Body of pancreas (tissue), 4 donors: Measurements from ENCODE around the gene MDH1.

Experiments used
- POLR2A ChIP-seq, 3 donors: fragments of 450-650 bp; IDR thresholded peaks; one replicate each; pipeline ENCODE4 v1.6.1; 2016; ENCODE audit warnings: antibody characterized with exemption in 3 of 3, mild to moderate bottlenecking in 2 of 3
- TF ChIP-seq, protein P1 (sequence below), 7 experiments: fragments of 450-650 bp in 4 of 7; fragments of 200-600 bp in 3 of 7; sonication (generic) in 3 of 7; IDR thresholded peaks; one replicate each; pipeline ENCODE4 v1.5.1; 2016 to 2019; ENCODE audit warnings: antibody characterized with exemption in 7 of 7

- TF ChIP-seq, protein P1, sequence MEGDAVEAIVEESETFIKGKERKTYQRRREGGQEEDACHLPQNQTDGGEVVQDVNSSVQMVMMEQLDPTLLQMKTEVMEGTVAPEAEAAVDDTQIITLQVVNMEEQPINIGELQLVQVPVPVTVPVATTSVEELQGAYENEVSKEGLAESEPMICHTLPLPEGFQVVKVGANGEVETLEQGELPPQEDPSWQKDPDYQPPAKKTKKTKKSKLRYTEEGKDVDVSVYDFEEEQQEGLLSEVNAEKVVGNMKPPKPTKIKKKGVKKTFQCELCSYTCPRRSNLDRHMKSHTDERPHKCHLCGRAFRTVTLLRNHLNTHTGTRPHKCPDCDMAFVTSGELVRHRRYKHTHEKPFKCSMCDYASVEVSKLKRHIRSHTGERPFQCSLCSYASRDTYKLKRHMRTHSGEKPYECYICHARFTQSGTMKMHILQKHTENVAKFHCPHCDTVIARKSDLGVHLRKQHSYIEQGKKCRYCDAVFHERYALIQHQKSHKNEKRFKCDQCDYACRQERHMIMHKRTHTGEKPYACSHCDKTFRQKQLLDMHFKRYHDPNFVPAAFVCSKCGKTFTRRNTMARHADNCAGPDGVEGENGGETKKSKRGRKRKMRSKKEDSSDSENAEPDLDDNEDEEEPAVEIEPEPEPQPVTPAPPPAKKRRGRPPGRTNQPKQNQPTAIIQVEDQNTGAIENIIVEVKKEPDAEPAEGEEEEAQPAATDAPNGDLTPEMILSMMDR (IDR thresholded peaks at IDR 0.05), result no peak
- TF ChIP-seq POLR2A (IDR thresholded peaks at IDR 0.05), result no peak
Observed at GRCh38 chr2:63604666-63605065, 15.9 kb downstream of the MDH1 start.
